GM23338 (cell line): ENCODE results near the gene TOMM70. TPM values are rescaled to one million over a fixed set of nuclear protein-coding genes. Genes with fewer than 3 reads are reported as not detected.
A peak's percentile ranks its signal among the peaks of the same experiment; 100 is the strongest.

Experiments
- ATAC-seq: fragments of 200-7000 bp; cut with Tn5 transposase; 3 replicates; pipeline ENCODE4 v1.9.1; 2020
- DNase-seq: peaks from one replicate; pipeline ENCODE4 v3.0.0-alpha.2; 2015; ENCODE audit warnings: low spot score
- H2AFZ ChIP-seq: fragments of 200-600 bp; sonication (generic); 2 replicates; pipeline ENCODE4 v1.8.0; 2016; ENCODE audit warnings: antibody characterized with exemption, mild to moderate bottlenecking, moderate library complexity
- H3F3A ChIP-seq: fragments of 200-600 bp; sonication (generic); replicated peaks from 2 replicates; pipeline ENCODE4 v1.8.0; 2017; ENCODE audit warnings: antibody characterized with exemption, mixed run types, low read depth
- H3K27ac ChIP-seq: fragments of 200-600 bp; sonication (generic); 2 replicates; pipeline ENCODE4 v1.6.1; 2016; ENCODE audit warnings: low read depth
- H3K27me3 ChIP-seq: fragments of 200-600 bp; sonication (generic); 2 replicates; pipeline ENCODE4 v1.8.0; 2016; ENCODE audit warnings: mild to moderate bottlenecking, mixed run types, moderate library complexity; ENCODE audit not compliant: insufficient read depth
- H3K36me3 ChIP-seq: fragments of 200-600 bp; sonication (generic); 2 replicates; pipeline ENCODE4 v1.8.0; 2016; ENCODE audit warnings: mild to moderate bottlenecking; ENCODE audit not compliant: insufficient read depth
- H3K4me1 ChIP-seq: fragments of 200-600 bp; sonication (generic); 2 replicates; pipeline ENCODE4 v1.8.0; 2016; ENCODE audit warnings: mild to moderate bottlenecking, moderate library complexity; ENCODE audit not compliant: insufficient read depth
- H3K4me2 ChIP-seq: fragments of 200-600 bp; sonication (generic); 2 replicates; pipeline ENCODE4 v1.7.1; 2017; ENCODE audit warnings: mixed run types
- H3K4me3 ChIP-seq: fragments of 200-600 bp; sonication (generic); 2 replicates; pipeline ENCODE4 v1.6.1; 2016; ENCODE audit warnings: mixed run types
- H3K79me2 ChIP-seq: fragments of 200-600 bp; sonication (generic); replicated peaks from 2 replicates; pipeline ENCODE4 v1.8.0; 2017; ENCODE audit warnings: mild to moderate bottlenecking; ENCODE audit not compliant: insufficient read depth
- H3K9me2 ChIP-seq: fragments of 200-600 bp; sonication (generic); 2 replicates; pipeline ENCODE4 v1.8.0; 2017; ENCODE audit not compliant: insufficient read depth
- H4K20me1 ChIP-seq: fragments of 200-600 bp; sonication (generic); replicated peaks from 2 replicates; pipeline ENCODE4 v1.8.0; 2017; ENCODE audit warnings: mild to moderate bottlenecking; ENCODE audit not compliant: insufficient read depth
- H3K27ac Mint-ChIP-seq: 2 replicates; pipeline ENCODE4 v1.8.0; 2020; ENCODE audit warnings: inconsistent platforms, mild to moderate bottlenecking, moderate library complexity, mixed read lengths
- H3K27me3 Mint-ChIP-seq: 3 replicates; pipeline ENCODE4 v1.8.0; 2022; ENCODE audit warnings: low read depth, mild to moderate bottlenecking, moderate library complexity, mixed read lengths, inconsistent platforms; ENCODE audit not compliant: insufficient read depth, poor library complexity
- H3K36me3 Mint-ChIP-seq: 3 replicates; pipeline ENCODE4 v1.8.0; 2021; ENCODE audit warnings: low read depth, mild to moderate bottlenecking, inconsistent platforms, moderate library complexity, mixed read lengths
- H3K4me1 Mint-ChIP-seq: 3 replicates; pipeline ENCODE4 v1.8.0; 2020; ENCODE audit warnings: mild to moderate bottlenecking, inconsistent platforms, mixed read lengths
- H3K4me3 Mint-ChIP-seq: 3 replicates; pipeline ENCODE4 v1.8.0; 2021; ENCODE audit warnings: moderate library complexity, mild to moderate bottlenecking, inconsistent platforms, mixed read lengths
- H3K9me3 Mint-ChIP-seq: 3 replicates; pipeline ENCODE4 v1.8.0; 2020; ENCODE audit warnings: moderate library complexity, mild to moderate bottlenecking, inconsistent platforms, mixed read lengths
- CREB1 ChIP-seq: fragments of 250-450 bp; sonication (Bioruptor Pico); IDR thresholded peaks from 2 replicates; pipeline ENCODE4 v1.5.0; 2020; ENCODE audit warnings: low read depth, mild to moderate bottlenecking, moderate library complexity
- EZH2 ChIP-seq: fragments of 200-600 bp; sonication (generic); IDR thresholded peaks from one replicate; pipeline ENCODE4 v1.8.0; 2017; ENCODE audit warnings: antibody characterized with exemption, mild to moderate bottlenecking, low read depth; ENCODE audit not compliant: unreplicated experiment
- EZH2phosphoT487 ChIP-seq: fragments of 200-600 bp; sonication (generic); IDR thresholded peaks from one replicate; pipeline ENCODE4 v1.8.1; 2018; ENCODE audit warnings: antibody characterized with exemption; ENCODE audit not compliant: unreplicated experiment
- JUNB ChIP-seq: IDR thresholded peaks from one replicate; pipeline ENCODE4 v1.6.1; 2016; ENCODE audit warnings: antibody characterized with exemption; ENCODE audit not compliant: unreplicated experiment
- NANOG ChIP-seq: IDR thresholded peaks from 2 replicates; pipeline ENCODE4 v1.6.1; 2016; ENCODE audit warnings: antibody characterized with exemption, borderline replicate concordance
- STAT1 ChIP-seq: IDR thresholded peaks from one replicate; pipeline ENCODE4 v1.6.1; 2016; ENCODE audit warnings: antibody characterized with exemption; ENCODE audit not compliant: unreplicated experiment
- ZNF114 ChIP-seq: fragments of 250-450 bp; sonication (Bioruptor Pico); IDR thresholded peaks from 2 replicates; pipeline ENCODE4 v1.5.0; 2020; ENCODE audit warnings: mild to moderate bottlenecking, moderate library complexity
- ZNF331 ChIP-seq: fragments of 250-450 bp; sonication (Bioruptor Pico); IDR thresholded peaks from 2 replicates; pipeline ENCODE4 v1.5.0; 2020; ENCODE audit warnings: low read depth, mild to moderate bottlenecking, moderate library complexity
- polyA plus RNA-seq: library from polyadenylated mRNA; unstranded; fragments of >200 nt; fragmentation: Nextera tagmentation; extraction: Ambion mirVana; gene quantifications from 2 replicates; pipeline ENCODE4 v1.2.1, GENCODE V29; 2016
- total RNA-seq: library from RNA; depleted of rRNA; stranded (reverse); fragments of >200 nt; shearing (Covaris generic); gene quantifications from 2 replicates; pipeline ENCODE4 v1.2.3, GENCODE V29; 2014
- TF ChIP-seq, protein P1 (sequence below), 2 experiments: fragments of 200-600 bp in 1 of 2; sonication (generic) in 1 of 2; conservative IDR thresholded peaks; 2 replicates each; pipeline versions ENCODE4 v1.5.1 to v1.6.1; 2016 to 2017; ENCODE audit warnings: antibody characterized with exemption in 2 of 2, low read depth in 2 of 2, mild to moderate bottlenecking in 2 of 2, moderate library complexity in 1 of 2
- TF ChIP-seq, protein P2 (sequence below): IDR thresholded peaks from 2 replicates; pipeline ENCODE4 v1.6.1; 2016; ENCODE audit warnings: antibody characterized with exemption
- TF ChIP-seq, protein P3 (sequence below): fragments of 250-450 bp; sonication (Bioruptor Pico); IDR thresholded peaks from 2 replicates; pipeline ENCODE4 v1.5.0; 2020; ENCODE audit warnings: mild to moderate bottlenecking, moderate library complexity

Gene TOMM70
- total and polyA plus RNA-seq, 2 experiments from 2014 or later: 29.5 to 66.8 TPM

DNA sequence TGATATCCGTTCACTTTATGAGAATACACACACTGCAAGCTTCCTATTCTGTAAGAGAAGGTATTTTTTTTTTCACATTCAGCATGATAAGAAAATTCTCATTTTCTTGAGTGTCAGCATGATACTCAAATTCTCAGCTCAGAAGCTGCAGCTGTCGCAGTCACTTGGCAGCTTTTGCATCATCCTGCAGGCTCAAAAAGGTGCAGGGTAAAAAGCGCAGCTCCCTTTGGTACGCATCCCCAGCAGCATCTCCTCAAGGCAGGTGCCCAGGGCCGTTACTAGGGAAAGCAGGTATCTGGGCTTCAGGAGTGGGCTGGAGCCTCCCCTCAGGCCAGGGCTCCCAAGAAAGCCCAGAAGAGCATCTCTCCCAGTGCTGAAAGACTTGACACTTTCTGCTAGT is 22.7 kb upstream of the TOMM70 start (continued):
- TF ChIP-seq, protein P1, sequence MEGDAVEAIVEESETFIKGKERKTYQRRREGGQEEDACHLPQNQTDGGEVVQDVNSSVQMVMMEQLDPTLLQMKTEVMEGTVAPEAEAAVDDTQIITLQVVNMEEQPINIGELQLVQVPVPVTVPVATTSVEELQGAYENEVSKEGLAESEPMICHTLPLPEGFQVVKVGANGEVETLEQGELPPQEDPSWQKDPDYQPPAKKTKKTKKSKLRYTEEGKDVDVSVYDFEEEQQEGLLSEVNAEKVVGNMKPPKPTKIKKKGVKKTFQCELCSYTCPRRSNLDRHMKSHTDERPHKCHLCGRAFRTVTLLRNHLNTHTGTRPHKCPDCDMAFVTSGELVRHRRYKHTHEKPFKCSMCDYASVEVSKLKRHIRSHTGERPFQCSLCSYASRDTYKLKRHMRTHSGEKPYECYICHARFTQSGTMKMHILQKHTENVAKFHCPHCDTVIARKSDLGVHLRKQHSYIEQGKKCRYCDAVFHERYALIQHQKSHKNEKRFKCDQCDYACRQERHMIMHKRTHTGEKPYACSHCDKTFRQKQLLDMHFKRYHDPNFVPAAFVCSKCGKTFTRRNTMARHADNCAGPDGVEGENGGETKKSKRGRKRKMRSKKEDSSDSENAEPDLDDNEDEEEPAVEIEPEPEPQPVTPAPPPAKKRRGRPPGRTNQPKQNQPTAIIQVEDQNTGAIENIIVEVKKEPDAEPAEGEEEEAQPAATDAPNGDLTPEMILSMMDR (conservative IDR thresholded peaks at IDR 0.05; ENCODE audit: low read depth in 2 of 2): no peak
- TF ChIP-seq NANOG (no peak), EZH2 (no peak)

DNA sequence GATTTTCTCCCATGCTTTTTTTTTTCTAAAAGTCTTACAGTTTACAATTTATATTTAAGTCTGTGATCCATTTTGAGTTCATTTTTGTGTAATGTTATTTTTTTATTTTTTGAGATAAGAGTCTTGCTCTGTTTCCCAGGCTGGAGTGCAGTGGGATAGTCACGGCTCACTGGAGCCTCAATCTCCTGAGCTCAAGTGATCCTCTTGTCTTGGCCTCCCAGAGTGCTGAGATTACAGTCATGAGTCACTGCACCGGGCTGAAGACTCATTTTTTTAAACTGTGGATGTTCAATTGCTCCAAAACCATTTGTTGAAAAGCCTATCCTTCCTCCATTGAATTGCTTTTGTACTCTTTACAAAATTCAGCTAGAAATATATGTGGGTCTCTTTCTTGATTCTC is 20.0 kb upstream of the TOMM70 start:
- TF ChIP-seq EZH2phosphoT487 (no peak), JUNB (no peak), EZH2 (no peak)
- Histone ChIP-seq H3K79me2 (no peaks in the 10 kb centered on the region), H3K9me2 (peaks cover 3% of the 10 kb centered on the region; the same call in 1 of the 2 replicates), H4K20me1 (peaks cover 3% of the 10 kb centered on the region; the same call in 1 of the 2 replicates), H3K36me3 (no peaks in the 10 kb centered on the region), H3K4me1 (peaks cover 6% of the 10 kb centered on the region), H2AFZ (no peak overlapping the region), H3K27me3 (no peaks in the 10 kb centered on the region), H3K4me3 (no peak overlapping the region), H3K4me2 (no peak overlapping the region; the same call in 1 of the 2 replicates), H3F3A (no peaks in the 10 kb centered on the region), H3K27ac (no peak overlapping the region)
- Mint-ChIP-seq H3K9me3 (no peaks in the 10 kb centered on the region), H3K27me3 (peaks cover 1% of the 10 kb centered on the region), H3K27ac (peak overlapping the region; percentile 41; the same call in 1 of the 2 replicates), H3K4me1 (peaks cover 19% of the 10 kb centered on the region), H3K4me3 (no peak overlapping the region), H3K36me3 (no peaks in the 10 kb centered on the region; the same call in 1 of the 3 replicates)
- no peak for ATAC-seq
- no peak for DNase-seq

DNA sequence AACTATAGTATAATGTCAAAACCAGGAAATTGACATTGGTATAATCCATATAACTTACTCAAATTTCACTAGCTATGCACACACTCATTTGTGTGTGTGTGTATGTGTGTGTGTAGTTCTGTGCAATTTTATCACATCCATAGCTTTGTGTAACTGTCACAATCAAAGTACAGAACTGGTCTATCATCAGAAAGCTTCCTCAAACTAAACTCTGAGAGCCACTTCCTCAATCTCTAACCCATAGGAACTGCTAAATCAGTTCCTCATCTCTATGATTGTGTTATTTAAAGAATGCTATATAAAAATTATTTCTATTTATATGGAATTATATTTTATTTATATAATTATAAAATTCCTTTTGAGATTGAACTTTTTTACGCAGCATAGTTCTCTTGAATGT is 18.5 kb upstream of the TOMM70 start:
- ATAC-seq (no peak), DNase-seq (no peak)
- Mint-ChIP-seq H3K27me3 (peaks cover 3% of the 10 kb centered on the region), H3K27ac (no peak overlapping the region), H3K4me3 (no peak overlapping the region), H3K9me3 (no peaks in the 10 kb centered on the region), H3K36me3 (no peaks in the 10 kb centered on the region; the same call in 1 of the 3 replicates), H3K4me1 (peaks cover 31% of the 10 kb centered on the region)
- no peak overlapping the region for H2AFZ ChIP-seq
- peaks cover 21% of the 10 kb centered on the region for H3K4me1 ChIP-seq
- no peaks in the 10 kb centered on the region for H3K36me3 ChIP-seq
- H4K20me1 ChIP-seq: 0 out of 2 replicates have a peak, but pooled peaks cover 3% of the 10 kb centered on the region
- no peaks in the 10 kb centered on the region for H3K27me3 ChIP-seq
- no peaks in the 10 kb centered on the region for H3F3A ChIP-seq
- no peaks in the 10 kb centered on the region for H3K79me2 ChIP-seq
- H3K9me2 ChIP-seq: peaks cover 3% of the 10 kb centered on the region; the same call in 1 of the 2 replicates
- no peak overlapping the region for H3K4me3 ChIP-seq
- H3K27ac ChIP-seq: no peak overlapping the region
- no peak overlapping the region for H3K4me2 ChIP-seq
- TF ChIP-seq NANOG: no peak
- no peak for TF ChIP-seq ZNF331 (CRISPR knock-in tag)
- TF ChIP-seq STAT1: no peak
- TF ChIP-seq EZH2: no peak
- no peak for TF ChIP-seq ZNF114 (CRISPR knock-in tag)
- TF ChIP-seq, protein P2, sequence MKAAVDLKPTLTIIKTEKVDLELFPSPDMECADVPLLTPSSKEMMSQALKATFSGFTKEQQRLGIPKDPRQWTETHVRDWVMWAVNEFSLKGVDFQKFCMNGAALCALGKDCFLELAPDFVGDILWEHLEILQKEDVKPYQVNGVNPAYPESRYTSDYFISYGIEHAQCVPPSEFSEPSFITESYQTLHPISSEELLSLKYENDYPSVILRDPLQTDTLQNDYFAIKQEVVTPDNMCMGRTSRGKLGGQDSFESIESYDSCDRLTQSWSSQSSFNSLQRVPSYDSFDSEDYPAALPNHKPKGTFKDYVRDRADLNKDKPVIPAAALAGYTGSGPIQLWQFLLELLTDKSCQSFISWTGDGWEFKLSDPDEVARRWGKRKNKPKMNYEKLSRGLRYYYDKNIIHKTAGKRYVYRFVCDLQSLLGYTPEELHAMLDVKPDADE: no peak
- TF ChIP-seq EZH2phosphoT487: no peak
- no peak for TF ChIP-seq CREB1 (CRISPR knock-in tag)
- TF ChIP-seq, protein P3, sequence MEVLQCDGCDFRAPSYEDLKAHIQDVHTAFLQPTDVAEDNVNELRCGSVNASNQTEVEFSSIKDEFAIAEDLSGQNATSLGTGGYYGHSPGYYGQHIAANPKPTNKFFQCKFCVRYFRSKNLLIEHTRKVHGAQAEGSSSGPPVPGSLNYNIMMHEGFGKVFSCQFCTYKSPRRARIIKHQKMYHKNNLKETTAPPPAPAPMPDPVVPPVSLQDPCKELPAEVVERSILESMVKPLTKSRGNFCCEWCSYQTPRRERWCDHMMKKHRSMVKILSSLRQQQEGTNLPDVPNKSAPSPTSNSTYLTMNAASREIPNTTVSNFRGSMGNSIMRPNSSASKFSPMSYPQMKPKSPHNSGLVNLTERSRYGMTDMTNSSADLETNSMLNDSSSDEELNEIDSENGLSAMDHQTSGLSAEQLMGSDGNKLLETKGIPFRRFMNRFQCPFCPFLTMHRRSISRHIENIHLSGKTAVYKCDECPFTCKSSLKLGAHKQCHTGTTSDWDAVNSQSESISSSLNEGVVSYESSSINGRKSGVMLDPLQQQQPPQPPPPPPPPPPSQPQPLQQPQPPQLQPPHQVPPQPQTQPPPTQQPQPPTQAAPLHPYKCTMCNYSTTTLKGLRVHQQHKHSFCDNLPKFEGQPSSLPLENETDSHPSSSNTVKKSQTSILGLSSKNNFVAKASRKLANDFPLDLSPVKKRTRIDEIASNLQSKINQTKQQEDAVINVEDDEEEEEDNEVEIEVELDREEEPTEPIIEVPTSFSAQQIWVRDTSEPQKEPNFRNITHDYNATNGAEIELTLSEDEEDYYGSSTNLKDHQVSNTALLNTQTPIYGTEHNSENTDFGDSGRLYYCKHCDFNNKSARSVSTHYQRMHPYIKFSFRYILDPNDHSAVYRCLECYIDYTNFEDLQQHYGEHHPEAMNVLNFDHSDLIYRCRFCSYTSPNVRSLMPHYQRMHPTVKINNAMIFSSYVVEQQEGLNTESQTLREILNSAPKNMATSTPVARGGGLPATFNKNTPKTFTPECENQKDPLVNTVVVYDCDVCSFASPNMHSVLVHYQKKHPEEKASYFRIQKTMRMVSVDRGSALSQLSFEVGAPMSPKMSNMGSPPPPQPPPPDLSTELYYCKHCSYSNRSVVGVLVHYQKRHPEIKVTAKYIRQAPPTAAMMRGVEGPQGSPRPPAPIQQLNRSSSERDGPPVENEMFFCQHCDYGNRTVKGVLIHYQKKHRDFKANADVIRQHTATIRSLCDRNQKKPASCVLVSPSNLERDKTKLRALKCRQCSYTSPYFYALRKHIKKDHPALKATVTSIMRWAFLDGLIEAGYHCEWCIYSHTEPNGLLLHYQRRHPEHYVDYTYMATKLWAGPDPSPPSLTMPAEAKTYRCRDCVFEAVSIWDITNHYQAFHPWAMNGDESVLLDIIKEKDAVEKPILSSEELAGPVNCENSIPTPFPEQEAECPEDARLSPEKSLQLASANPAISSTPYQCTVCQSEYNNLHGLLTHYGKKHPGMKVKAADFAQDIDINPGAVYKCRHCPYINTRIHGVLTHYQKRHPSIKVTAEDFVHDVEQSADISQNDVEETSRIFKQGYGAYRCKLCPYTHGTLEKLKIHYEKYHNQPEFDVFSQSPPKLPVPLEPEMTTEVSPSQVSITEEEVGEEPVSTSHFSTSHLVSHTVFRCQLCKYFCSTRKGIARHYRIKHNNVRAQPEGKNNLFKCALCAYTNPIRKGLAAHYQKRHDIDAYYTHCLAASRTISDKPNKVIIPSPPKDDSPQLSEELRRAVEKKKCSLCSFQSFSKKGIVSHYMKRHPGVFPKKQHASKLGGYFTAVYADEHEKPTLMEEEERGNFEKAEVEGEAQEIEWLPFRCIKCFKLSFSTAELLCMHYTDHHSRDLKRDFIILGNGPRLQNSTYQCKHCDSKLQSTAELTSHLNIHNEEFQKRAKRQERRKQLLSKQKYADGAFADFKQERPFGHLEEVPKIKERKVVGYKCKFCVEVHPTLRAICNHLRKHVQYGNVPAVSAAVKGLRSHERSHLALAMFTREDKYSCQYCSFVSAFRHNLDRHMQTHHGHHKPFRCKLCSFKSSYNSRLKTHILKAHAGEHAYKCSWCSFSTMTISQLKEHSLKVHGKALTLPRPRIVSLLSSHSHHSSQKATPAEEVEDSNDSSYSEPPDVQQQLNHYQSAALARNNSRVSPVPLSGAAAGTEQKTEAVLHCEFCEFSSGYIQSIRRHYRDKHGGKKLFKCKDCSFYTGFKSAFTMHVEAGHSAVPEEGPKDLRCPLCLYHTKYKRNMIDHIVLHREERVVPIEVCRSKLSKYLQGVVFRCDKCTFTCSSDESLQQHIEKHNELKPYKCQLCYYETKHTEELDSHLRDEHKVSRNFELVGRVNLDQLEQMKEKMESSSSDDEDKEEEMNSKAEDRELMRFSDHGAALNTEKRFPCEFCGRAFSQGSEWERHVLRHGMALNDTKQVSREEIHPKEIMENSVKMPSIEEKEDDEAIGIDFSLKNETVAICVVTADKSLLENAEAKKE (CRISPR knock-in tag): no peak
- TF ChIP-seq JUNB: no peak
